Keratinocyte (primary cell): ENCODE results near the gene PPP1R17.

ENCODE experiments used
- CTCF ChIP-seq, 3 experiments: IDR thresholded peaks in 1 of 3; conservative IDR thresholded peaks in 1 of 3; optimal IDR thresholded peaks in 1 of 3; 2 replicates in 2 of 3; 3 replicates in 1 of 3; pipeline versions ENCODE3 to v1.5.1; 2011; ENCODE audit warnings: low read length in 3 of 3, mild to moderate bottlenecking in 3 of 3, moderate library complexity in 2 of 3, control low read depth in 1 of 3, inconsistent platforms in 1 of 3; ENCODE audit not compliant: insufficient read depth in 2 of 3; ENCODE audit errors: extremely low read depth in 1 of 3
- EZH2 ChIP-seq: IDR thresholded peaks from one replicate; pipeline ENCODE4 v1.6.1; 2012; ENCODE audit warnings: inconsistent platforms, mild to moderate bottlenecking, low read length, moderate library complexity

GRCh38 chr7:31663072-31663471 is 23.9 kb upstream of the PPP1R17 start:
- TF ChIP-seq CTCF (optimal IDR thresholded peaks at IDR 0.05 in 1 of 3, IDR thresholded peaks at IDR 0.05 in 1 of 3, conservative IDR thresholded peaks at IDR 0.05 in 1 of 3; ENCODE audit: extremely low read depth in 1 of 3, insufficient read depth in 2 of 3, low read length in 3 of 3), result peak in 2 of 3 experiments; percentile 8 to 27
- no peak for TF ChIP-seq EZH2
